Karpas-422 (cell line): ENCODE measurements around the gene SIGLEC12. TPM values are rescaled to one million over a fixed set of nuclear protein-coding genes. Genes with fewer than 3 reads are reported as not detected.

Experiments
- DNase-seq: peaks from one replicate; pipeline ENCODE4 v3.0.0-alpha.2; 2015
- H2AFZ ChIP-seq: fragments of 200-600 bp; sonication (generic); 2 replicates; pipeline ENCODE4 v1.6.1; 2014; ENCODE audit warnings: antibody characterized with exemption, low read length, mixed read lengths
- H3K27ac ChIP-seq: fragments of 200-600 bp; sonication (generic); 2 replicates; pipeline ENCODE4 v1.5.1; 2014; ENCODE audit warnings: mild to moderate bottlenecking, low read length, moderate library complexity
- H3K27me3 ChIP-seq: fragments of 200-600 bp; sonication (generic); 2 replicates; pipeline ENCODE4 v1.6.1; 2014; ENCODE audit warnings: low read length, mixed read lengths
- H3K36me3 ChIP-seq: fragments of 200-600 bp; sonication (generic); 2 replicates; pipeline ENCODE4 v1.6.1; 2014; ENCODE audit warnings: low read length, mixed read lengths; ENCODE audit not compliant: insufficient read depth
- H3K4me1 ChIP-seq: fragments of 200-600 bp; sonication (generic); 2 replicates; pipeline ENCODE4 v1.6.1; 2014; ENCODE audit warnings: mild to moderate bottlenecking, low read length, mixed read lengths
- H3K4me2 ChIP-seq: fragments of 200-600 bp; sonication (generic); 2 replicates; pipeline ENCODE4 v1.6.1; 2014; ENCODE audit warnings: low read length, low read depth, mild to moderate bottlenecking; ENCODE audit not compliant: poor library complexity, severe bottlenecking
- H3K4me3 ChIP-seq: fragments of 200-600 bp; sonication (generic); 2 replicates; pipeline ENCODE4 v1.5.1; 2014; ENCODE audit warnings: mild to moderate bottlenecking, antibody characterized with exemption, low read length, mixed read lengths
- H3K79me2 ChIP-seq: fragments of 200-600 bp; sonication (generic); 2 replicates; pipeline ENCODE4 v1.6.1; 2014; ENCODE audit warnings: mild to moderate bottlenecking, low read length, mixed read lengths
- H3K9ac ChIP-seq: fragments of 200-600 bp; sonication (generic); 2 replicates; pipeline ENCODE4 v1.6.0; 2014; ENCODE audit warnings: low read length
- H3K9me2 ChIP-seq: fragments of 200-600 bp; sonication (generic), shearing (Covaris generic); replicated peaks from 2 replicates; pipeline ENCODE4 v1.6.0; 2014; ENCODE audit warnings: mild to moderate bottlenecking, low read length, moderate library complexity; ENCODE audit not compliant: insufficient read depth
- H3K9me3 ChIP-seq: fragments of 300-700, 200-600 bp; sonication (generic); 2 replicates; pipeline ENCODE4 v1.6.1; 2014; ENCODE audit warnings: low read length, mixed read lengths
- H4K20me1 ChIP-seq: fragments of 200-600 bp; sonication (generic); 2 replicates; pipeline ENCODE4 v1.6.1; 2014; ENCODE audit warnings: mild to moderate bottlenecking, antibody characterized with exemption, low read length, low read depth; ENCODE audit not compliant: insufficient read depth
- total RNA-seq: library from RNA; depleted of rRNA; stranded (reverse); fragments of >200 nt; shearing (Covaris generic); gene quantifications from 2 replicates; pipeline ENCODE4 v1.2.3, GENCODE V29; 2014; ENCODE audit warnings: low replicate concordance

SIGLEC12 gene
- total RNA-seq, 1 experiment from 2014 or later: not detected

- Histone ChIP-seq H3K36me3 (no peaks in the 10 kb centered on the region), H3K27me3 (no peaks in the 10 kb centered on the region), H2AFZ (no peak overlapping the region), H3K4me2 (no peak overlapping the region), H3K9me2 (no peaks in the 10 kb centered on the region), H3K4me1 (peaks cover 10% of the 10 kb centered on the region), H3K9me3 (no peaks in the 10 kb centered on the region), H3K4me3 (no peak overlapping the region), H4K20me1 (no peaks in the 10 kb centered on the region), H3K79me2 (no peaks in the 10 kb centered on the region), H3K9ac (no peak overlapping the region), H3K27ac (no peak overlapping the region)
- DNase-seq: no peak
These were observed 44.6 kb upstream of the SIGLEC12 start for GRCh38 chr19:51546107-51546649.

- Histone ChIP-seq H3K36me3 (no peaks in the 10 kb centered on the region), H2AFZ (no peak overlapping the region), H3K4me3 (no peak overlapping the region), H3K79me2 (no peaks in the 10 kb centered on the region), H4K20me1 (no peaks in the 10 kb centered on the region), H3K9me2 (no peaks in the 10 kb centered on the region), H3K4me1 (no peaks in the 10 kb centered on the region), H3K27me3 (no peaks in the 10 kb centered on the region), H3K9ac (no peak overlapping the region), H3K4me2 (no peak overlapping the region), H3K27ac (no peak overlapping the region), H3K9me3 (no peaks in the 10 kb centered on the region)
- no peak for DNase-seq
These were observed 42.4 kb upstream of the SIGLEC12 start for GRCh38 chr19:51544038-51544437.

GRCh38 chr19:51542699-51543098, 41.1 kb upstream of the SIGLEC12 start:
- Histone ChIP-seq H2AFZ (no peak overlapping the region), H3K9me2 (no peaks in the 10 kb centered on the region), H3K4me2 (no peak overlapping the region), H3K9me3 (no peaks in the 10 kb centered on the region), H4K20me1 (no peaks in the 10 kb centered on the region), H3K4me3 (no peak overlapping the region), H3K27ac (no peak overlapping the region), H3K9ac (no peak overlapping the region), H3K36me3 (no peaks in the 10 kb centered on the region), H3K79me2 (no peaks in the 10 kb centered on the region), H3K27me3 (no peaks in the 10 kb centered on the region), H3K4me1 (no peaks in the 10 kb centered on the region)
- DNase-seq: no peak

- Histone ChIP-seq H3K36me3 (no peaks in the 10 kb centered on the region), H3K9me3 (no peaks in the 10 kb centered on the region), H3K9me2 (no peaks in the 10 kb centered on the region), H3K9ac (no peak overlapping the region), H3K27me3 (no peaks in the 10 kb centered on the region), H3K4me1 (no peaks in the 10 kb centered on the region), H4K20me1 (no peaks in the 10 kb centered on the region), H2AFZ (no peak overlapping the region), H3K4me2 (no peak overlapping the region), H3K27ac (no peak overlapping the region), H3K79me2 (no peaks in the 10 kb centered on the region), H3K4me3 (no peak overlapping the region)
- no peak for DNase-seq
These were observed 40.1 kb upstream of the SIGLEC12 start for GRCh38 chr19:51541458-51542357.

DNA sequence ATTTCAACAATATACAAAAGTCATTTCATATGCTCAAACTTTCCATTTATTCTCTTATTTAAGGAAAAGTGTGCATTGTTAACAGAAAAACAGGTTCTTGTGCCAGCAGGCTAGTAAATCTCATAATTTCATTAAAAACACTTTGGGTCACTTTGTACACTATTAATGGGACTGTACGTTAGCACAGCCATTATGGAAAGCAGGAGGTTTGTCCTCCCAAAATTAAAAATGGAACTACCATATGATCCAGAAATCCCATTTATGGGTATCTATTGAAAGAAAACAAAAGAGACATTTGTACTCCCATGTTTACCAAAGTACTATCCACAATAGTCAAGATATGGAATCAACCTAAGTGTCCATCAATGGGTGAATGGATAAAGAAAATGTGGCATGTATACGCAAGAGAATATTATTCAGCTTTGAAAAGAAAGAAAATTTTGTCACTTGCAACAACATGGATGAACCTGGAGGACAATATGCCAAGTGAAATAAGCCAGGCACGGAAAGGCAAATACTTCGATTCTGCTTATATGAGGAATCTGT, 38.3 kb upstream of the SIGLEC12 start:
- no peak overlapping the region for H3K9ac ChIP-seq
- no peaks in the 10 kb centered on the region for H3K9me2 ChIP-seq
- H3K4me1 ChIP-seq: no peaks in the 10 kb centered on the region
- no peak overlapping the region for H3K27ac ChIP-seq
- no peaks in the 10 kb centered on the region for H4K20me1 ChIP-seq
- H3K9me3 ChIP-seq: no peaks in the 10 kb centered on the region
- no peaks in the 10 kb centered on the region for H3K79me2 ChIP-seq
- no peak overlapping the region for H2AFZ ChIP-seq
- no peaks in the 10 kb centered on the region for H3K27me3 ChIP-seq
- H3K4me2 ChIP-seq: no peak overlapping the region
- no peak overlapping the region for H3K4me3 ChIP-seq
- DNase-seq: no peak
- no peaks in the 10 kb centered on the region for H3K36me3 ChIP-seq

DNA sequence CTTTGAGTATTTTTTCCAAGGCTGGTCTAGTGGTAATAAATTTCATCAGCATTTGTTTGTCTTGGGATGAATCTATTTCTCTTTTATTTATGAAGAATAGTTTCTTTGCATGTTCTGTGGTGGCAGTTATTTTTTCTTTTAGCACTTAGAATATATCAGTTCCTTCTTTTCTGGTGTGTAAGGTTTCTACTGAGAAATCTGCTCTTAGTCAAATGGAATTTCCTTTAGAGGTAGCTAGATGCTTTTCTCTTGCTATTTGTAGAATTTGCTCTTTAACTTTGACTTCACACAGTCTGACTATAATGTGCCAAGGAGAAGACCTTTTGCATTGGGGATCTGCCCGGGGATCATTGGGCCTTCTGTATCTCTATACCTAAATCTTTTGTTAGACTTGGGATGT, 33.9 kb upstream of the SIGLEC12 start:
- H3K79me2 ChIP-seq: no peaks in the 10 kb centered on the region
- H3K9me2 ChIP-seq: no peaks in the 10 kb centered on the region
- no peak overlapping the region for H2AFZ ChIP-seq
- no peaks in the 10 kb centered on the region for H4K20me1 ChIP-seq
- no peak overlapping the region for H3K4me2 ChIP-seq
- H3K27ac ChIP-seq: no peak overlapping the region
- H3K9ac ChIP-seq: no peak overlapping the region
- H3K36me3 ChIP-seq: no peaks in the 10 kb centered on the region
- DNase-seq: no peak
- H3K4me3 ChIP-seq: no peak overlapping the region
- no peaks in the 10 kb centered on the region for H3K4me1 ChIP-seq
- H3K27me3 ChIP-seq: no peaks in the 10 kb centered on the region
- no peaks in the 10 kb centered on the region for H3K9me3 ChIP-seq

DNA sequence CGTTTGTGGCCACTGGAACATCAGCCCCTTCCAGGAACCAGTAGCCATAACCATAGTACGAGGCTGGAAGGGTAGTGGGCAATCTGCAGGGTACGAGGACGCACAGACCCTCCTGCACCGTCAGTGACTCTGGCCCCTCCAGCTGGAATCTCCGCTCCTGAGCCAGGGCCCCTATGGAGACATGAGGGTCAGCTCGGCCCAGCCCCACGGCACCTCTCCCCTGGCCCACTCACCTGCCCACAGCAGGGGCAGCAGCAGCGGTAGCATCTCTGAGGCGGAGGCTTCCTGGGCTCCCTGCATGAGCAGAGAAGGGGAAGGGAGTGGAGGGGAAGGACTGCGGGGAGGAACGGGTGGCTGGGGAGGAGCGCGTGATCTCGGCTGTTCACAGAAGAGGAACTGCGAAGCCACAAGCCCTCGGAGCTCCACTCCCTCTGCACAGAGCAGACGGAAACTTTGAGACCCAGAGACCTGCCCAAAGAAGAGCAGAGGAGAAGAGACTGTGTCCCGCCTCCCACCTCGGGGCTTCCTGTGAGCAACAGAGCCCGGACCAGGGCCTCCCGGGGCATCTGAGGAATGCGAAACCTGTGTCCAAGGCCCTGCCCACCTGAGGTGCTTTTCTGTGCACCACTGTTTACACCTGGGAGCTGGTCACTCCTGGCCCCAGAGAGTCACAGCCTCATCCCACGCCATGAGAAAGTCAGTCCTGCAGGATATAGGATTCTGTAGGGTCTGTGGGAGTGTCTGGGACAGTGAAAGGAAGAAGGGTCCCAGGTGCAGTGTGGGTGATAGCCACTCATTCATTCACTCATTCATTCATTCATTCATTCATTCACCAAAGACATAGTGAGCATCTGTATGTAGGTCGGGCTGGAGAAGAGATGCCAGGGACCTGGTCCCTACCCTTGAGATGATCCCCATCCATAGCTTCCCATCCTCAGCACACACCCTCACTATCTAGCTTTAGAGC, 30.0 kb upstream of the SIGLEC12 start, which contains the start of gene SIGLEC6:
Gene SIGLEC6 (minus strand): TSS at position 322 of the 967 bp plus-strand sequence. CDS start 22 bp downstream, at position 300.
- Histone ChIP-seq H3K9ac (no peak within 1 kb of the TSS), H3K4me2 (no peak within 1 kb of the TSS), H3K27ac (no peak within 1 kb of the TSS), H3K9me3 (no peaks in the 10 kb centered on the region), H3K9me2 (no peaks in the 10 kb centered on the region), H2AFZ (no peak within 1 kb of the TSS), H3K27me3 (no peaks in the 10 kb centered on the region), H3K79me2 (no peaks in the 10 kb centered on the region), H3K4me1 (no peaks in the 10 kb centered on the region), H3K4me3 (no peak within 1 kb of the TSS), H3K36me3 (no peaks in the 10 kb centered on the region), H4K20me1 (no peaks in the 10 kb centered on the region)
- peak; percentile 56 for DNase-seq
